Neural cell (in vitro differentiated cells): ENCODE results near the gene CIT. TPM values are rescaled to one million over a fixed set of nuclear protein-coding genes. Genes with fewer than 3 reads are reported as not detected.

Source experiments
- H2AFZ ChIP-seq: fragments of 200-600, 300-800 bp; sonication (generic), shearing (Covaris generic); 2 replicates; pipeline ENCODE4 v1.6.0; 2014; ENCODE audit warnings: low read depth, mild to moderate bottlenecking, antibody characterized with exemption, low read length, moderate library complexity
- H3F3A ChIP-seq: fragments of 200-600 bp; shearing (Covaris generic); 2 replicates; pipeline ENCODE4 v1.6.1; 2016; ENCODE audit warnings: mild to moderate bottlenecking, moderate library complexity, mixed read lengths, antibody characterized with exemption, low read length; ENCODE audit not compliant: insufficient read depth, poor library complexity, severe bottlenecking
- H3K27ac ChIP-seq: fragments of 200-600, 300-800 bp; sonication (generic), shearing (Covaris generic); 2 replicates; pipeline ENCODE4 v1.5.1; 2014; ENCODE audit warnings: mild to moderate bottlenecking, low read length, moderate library complexity
- H3K27me3 ChIP-seq: fragments of 300-800, 200-600 bp; sonication (generic), shearing (Covaris generic); 2 replicates; pipeline ENCODE4 v1.6.0; 2014; ENCODE audit warnings: mild to moderate bottlenecking, low read depth, low read length, moderate library complexity; ENCODE audit not compliant: insufficient read depth
- H3K36me3 ChIP-seq: fragments of 300-800, 200-600 bp; sonication (generic), shearing (Covaris generic); 2 replicates; pipeline ENCODE4 v1.5.1; 2014; ENCODE audit warnings: mild to moderate bottlenecking, antibody characterized with exemption, low read length, moderate library complexity; ENCODE audit not compliant: insufficient read depth
- H3K4me2 ChIP-seq: fragments of 300-800, 200-600 bp; sonication (generic), shearing (Covaris generic); 2 replicates; pipeline ENCODE4 v1.6.0; 2014; ENCODE audit warnings: mild to moderate bottlenecking, low read length
- H3K4me3 ChIP-seq: fragments of 300-800, 200-600 bp; sonication (generic), shearing (Covaris generic); 2 replicates; pipeline ENCODE4 v1.5.1; 2014; ENCODE audit warnings: mild to moderate bottlenecking, low read length, moderate library complexity
- H3K79me2 ChIP-seq: fragments of 200-600 bp; shearing (Covaris generic); replicated peaks from 2 replicates; pipeline ENCODE4 v1.6.0; 2014; ENCODE audit warnings: mild to moderate bottlenecking, low read length, moderate library complexity; ENCODE audit not compliant: insufficient read depth
- H3K9ac ChIP-seq: fragments of 300-800, 200-600 bp; sonication (generic), shearing (Covaris generic); 2 replicates; pipeline ENCODE4 v1.6.1; 2016; ENCODE audit warnings: mild to moderate bottlenecking, low read length, mixed read lengths
- H3K9me2 ChIP-seq: fragments of 200-600 bp; shearing (Covaris generic); 2 replicates; pipeline ENCODE4 v1.6.1; 2016; ENCODE audit warnings: mild to moderate bottlenecking, low read length, mixed read lengths; ENCODE audit not compliant: insufficient read depth
- H3K9me3 ChIP-seq: fragments of 200-600, 300-800 bp; sonication (generic), shearing (Covaris generic); 2 replicates; pipeline ENCODE4 v1.6.1; 2016; ENCODE audit warnings: mild to moderate bottlenecking, mixed run types, low read length, moderate library complexity, mixed read lengths
- H4K20me1 ChIP-seq: fragments of 200-600 bp; shearing (Covaris generic); 2 replicates; pipeline ENCODE4 v1.6.1; 2016; ENCODE audit warnings: mild to moderate bottlenecking, mixed run types; ENCODE audit not compliant: insufficient read depth
- EP300 ChIP-seq: fragments of 450-650 bp; conservative IDR thresholded peaks from 2 replicates; pipeline ENCODE4 v1.6.1; 2014; ENCODE audit warnings: antibody characterized with exemption, mild to moderate bottlenecking, moderate library complexity; ENCODE audit not compliant: poor library complexity, severe bottlenecking
- EZH2 ChIP-seq: fragments of 200-600, 300-800 bp; shearing (Covaris generic), sonication (generic); IDR thresholded peaks from 2 replicates; pipeline ENCODE4 v1.6.1; 2014; ENCODE audit warnings: antibody characterized with exemption, low read length, borderline replicate concordance, mild to moderate bottlenecking; ENCODE audit not compliant: insufficient read depth, poor library complexity, severe bottlenecking
- MXI1 ChIP-seq: fragments of 450-650 bp; conservative IDR thresholded peaks from 2 replicates; pipeline ENCODE4 v1.6.1; 2014; ENCODE audit warnings: antibody characterized with exemption, mild to moderate bottlenecking; ENCODE audit not compliant: poor library complexity, severe bottlenecking
- POLR2AphosphoS5 ChIP-seq: IDR thresholded peaks from 2 replicates; pipeline ENCODE4 v1.6.1; 2012
- RAD21 ChIP-seq: fragments of 450-650 bp; conservative IDR thresholded peaks from 2 replicates; pipeline ENCODE4 v1.6.1; 2014; ENCODE audit warnings: antibody characterized with exemption, mild to moderate bottlenecking, moderate library complexity
- SMC3 ChIP-seq: fragments of 450-650 bp; conservative IDR thresholded peaks from 2 replicates; pipeline ENCODE4 v1.6.1; 2014; ENCODE audit warnings: antibody characterized with exemption, mild to moderate bottlenecking, moderate library complexity; ENCODE audit not compliant: poor library complexity
- TAF1 ChIP-seq: IDR thresholded peaks from 2 replicates; pipeline ENCODE4 v1.6.1; 2012; ENCODE audit warnings: low read depth
- polyA plus RNA-seq: library from polyadenylated mRNA; depleted of rRNA; stranded (reverse); fragments of >200 nt; gene quantifications from 2 replicates; pipeline ENCODE4 v1.2.3, GENCODE V29; 2014
- TF ChIP-seq, protein P1 (sequence below): fragments of 450-650 bp; IDR thresholded peaks from 2 replicates; pipeline ENCODE4 v1.5.1; 2014; ENCODE audit warnings: antibody characterized with exemption, mild to moderate bottlenecking, moderate library complexity; ENCODE audit not compliant: poor library complexity, severe bottlenecking
- TF ChIP-seq, protein P2 (sequence below): IDR thresholded peaks from 2 replicates; pipeline ENCODE4 v1.6.1; 2012; ENCODE audit warnings: borderline replicate concordance

Gene CIT
- polyA plus RNA-seq, 1 donor from 2014 or later = 3.3 TPM

DNA sequence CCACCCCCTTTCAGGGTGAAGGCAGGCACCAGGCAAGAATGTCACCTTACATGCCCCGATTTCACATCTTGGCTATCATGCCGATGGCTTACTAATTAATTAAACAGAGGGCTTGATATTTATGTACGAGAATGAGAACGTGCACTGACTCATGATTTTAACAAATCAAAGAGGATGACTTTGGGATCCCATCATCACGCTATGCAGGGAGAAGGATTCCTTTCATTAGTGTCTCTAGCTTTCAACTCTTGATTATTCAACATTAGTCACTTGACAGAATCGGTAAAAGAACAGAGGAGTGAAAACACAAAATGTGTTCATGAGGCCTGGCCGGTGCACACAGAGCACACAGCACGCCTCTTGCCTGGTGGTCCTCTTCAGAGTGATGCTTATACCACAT lies 128.6 kb downstream of the CIT start (continued):
- TF ChIP-seq, protein P1, sequence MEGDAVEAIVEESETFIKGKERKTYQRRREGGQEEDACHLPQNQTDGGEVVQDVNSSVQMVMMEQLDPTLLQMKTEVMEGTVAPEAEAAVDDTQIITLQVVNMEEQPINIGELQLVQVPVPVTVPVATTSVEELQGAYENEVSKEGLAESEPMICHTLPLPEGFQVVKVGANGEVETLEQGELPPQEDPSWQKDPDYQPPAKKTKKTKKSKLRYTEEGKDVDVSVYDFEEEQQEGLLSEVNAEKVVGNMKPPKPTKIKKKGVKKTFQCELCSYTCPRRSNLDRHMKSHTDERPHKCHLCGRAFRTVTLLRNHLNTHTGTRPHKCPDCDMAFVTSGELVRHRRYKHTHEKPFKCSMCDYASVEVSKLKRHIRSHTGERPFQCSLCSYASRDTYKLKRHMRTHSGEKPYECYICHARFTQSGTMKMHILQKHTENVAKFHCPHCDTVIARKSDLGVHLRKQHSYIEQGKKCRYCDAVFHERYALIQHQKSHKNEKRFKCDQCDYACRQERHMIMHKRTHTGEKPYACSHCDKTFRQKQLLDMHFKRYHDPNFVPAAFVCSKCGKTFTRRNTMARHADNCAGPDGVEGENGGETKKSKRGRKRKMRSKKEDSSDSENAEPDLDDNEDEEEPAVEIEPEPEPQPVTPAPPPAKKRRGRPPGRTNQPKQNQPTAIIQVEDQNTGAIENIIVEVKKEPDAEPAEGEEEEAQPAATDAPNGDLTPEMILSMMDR = no peak
- TF ChIP-seq RAD21 (no peak), TAF1 (no peak)

DNA sequence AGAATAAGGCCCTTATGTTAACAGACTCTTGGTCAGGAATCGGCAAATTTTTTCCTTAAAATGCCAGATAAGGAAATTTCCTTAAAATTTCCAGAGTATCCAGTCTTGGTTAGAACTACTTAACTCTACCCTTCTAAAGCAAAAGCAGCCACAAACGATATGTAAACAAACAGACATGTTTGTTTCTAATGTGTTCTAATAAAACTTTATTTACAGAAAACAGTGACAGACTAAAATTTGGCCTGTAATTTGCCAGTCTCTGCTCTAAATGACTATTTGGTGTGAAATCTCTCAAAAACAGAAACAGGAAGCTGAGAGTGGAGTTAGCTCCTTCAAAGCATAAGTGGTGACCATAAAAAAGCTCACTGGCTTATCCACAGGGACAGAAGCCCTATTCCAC lies 131.0 kb downstream of the CIT start:
- no peaks in the 10 kb centered on the region for H4K20me1 ChIP-seq
- H3F3A ChIP-seq = no peaks in the 10 kb centered on the region
- no peak overlapping the region for H3K4me3 ChIP-seq
- H3K9ac ChIP-seq = no peak overlapping the region
- no peaks in the 10 kb centered on the region for H3K36me3 ChIP-seq
- H3K4me2 ChIP-seq = no peak overlapping the region
- H3K9me3 ChIP-seq = no peaks in the 10 kb centered on the region
- no peaks in the 10 kb centered on the region for H3K9me2 ChIP-seq
- no peak overlapping the region for H2AFZ ChIP-seq
- H3K79me2 ChIP-seq = no peaks in the 10 kb centered on the region
- H3K27ac ChIP-seq = no peak overlapping the region
- H3K27me3 ChIP-seq = no peaks in the 10 kb centered on the region
- TF ChIP-seq EZH2 (no peak), EP300 (no peak), TAF1 (no peak), MXI1 (no peak), POLR2AphosphoS5 (no peak), RAD21 (no peak), SMC3 (no peak)
- TF ChIP-seq, protein P2, sequence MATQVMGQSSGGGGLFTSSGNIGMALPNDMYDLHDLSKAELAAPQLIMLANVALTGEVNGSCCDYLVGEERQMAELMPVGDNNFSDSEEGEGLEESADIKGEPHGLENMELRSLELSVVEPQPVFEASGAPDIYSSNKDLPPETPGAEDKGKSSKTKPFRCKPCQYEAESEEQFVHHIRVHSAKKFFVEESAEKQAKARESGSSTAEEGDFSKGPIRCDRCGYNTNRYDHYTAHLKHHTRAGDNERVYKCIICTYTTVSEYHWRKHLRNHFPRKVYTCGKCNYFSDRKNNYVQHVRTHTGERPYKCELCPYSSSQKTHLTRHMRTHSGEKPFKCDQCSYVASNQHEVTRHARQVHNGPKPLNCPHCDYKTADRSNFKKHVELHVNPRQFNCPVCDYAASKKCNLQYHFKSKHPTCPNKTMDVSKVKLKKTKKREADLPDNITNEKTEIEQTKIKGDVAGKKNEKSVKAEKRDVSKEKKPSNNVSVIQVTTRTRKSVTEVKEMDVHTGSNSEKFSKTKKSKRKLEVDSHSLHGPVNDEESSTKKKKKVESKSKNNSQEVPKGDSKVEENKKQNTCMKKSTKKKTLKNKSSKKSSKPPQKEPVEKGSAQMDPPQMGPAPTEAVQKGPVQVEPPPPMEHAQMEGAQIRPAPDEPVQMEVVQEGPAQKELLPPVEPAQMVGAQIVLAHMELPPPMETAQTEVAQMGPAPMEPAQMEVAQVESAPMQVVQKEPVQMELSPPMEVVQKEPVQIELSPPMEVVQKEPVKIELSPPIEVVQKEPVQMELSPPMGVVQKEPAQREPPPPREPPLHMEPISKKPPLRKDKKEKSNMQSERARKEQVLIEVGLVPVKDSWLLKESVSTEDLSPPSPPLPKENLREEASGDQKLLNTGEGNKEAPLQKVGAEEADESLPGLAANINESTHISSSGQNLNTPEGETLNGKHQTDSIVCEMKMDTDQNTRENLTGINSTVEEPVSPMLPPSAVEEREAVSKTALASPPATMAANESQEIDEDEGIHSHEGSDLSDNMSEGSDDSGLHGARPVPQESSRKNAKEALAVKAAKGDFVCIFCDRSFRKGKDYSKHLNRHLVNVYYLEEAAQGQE = no peak
- TF ChIP-seq, protein P1 = no peak
